H1 (cell line): ENCODE measurements around the gene PTPRD. TPM values are rescaled to one million over a fixed set of nuclear protein-coding genes. Genes with fewer than 3 reads are reported as not detected.
A peak's percentile ranks its signal among the peaks of the same experiment; 100 is the strongest.

Experiments
- CTCF ChIA-PET: fragments of 300-600 bp; sonication (Branson Sonifier 250); formaldehyde crosslinking; loops from one replicate; lab custom pipeline; 2021; ENCODE audit not compliant: partially characterized antibody; lab: Charles Lee
- POLR2A ChIA-PET: fragments of 300-600 bp; sonication (Branson Sonifier 250); formaldehyde crosslinking; loops from one replicate; lab custom pipeline; 2021; ENCODE audit warnings: inconsistent platforms; ENCODE audit not compliant: partially characterized antibody; lab: Charles Lee
- DNase-seq, 2 experiments: peaks; one replicate each; pipeline versions ENCODE4 v3.0.0 to v3.0.0-alpha.2; 2010 to 2022; ENCODE audit warnings: low spot score in 2 of 2, low read depth in 1 of 2, mixed read lengths in 1 of 2
- FAIRE-seq: peaks from 2 replicates; lab custom pipeline; 2011; peaks lifted over from hg19 to GRCh38; lab: Jason Lieb, UNC
- H2AFZ ChIP-seq: 2 replicates; pipeline ENCODE4 v1.8.1; 2012; ENCODE audit warnings: low read length, inconsistent platforms
- H2AK5ac ChIP-seq: 2 replicates; pipeline ENCODE4 v1.6.1; 2013; ENCODE audit warnings: low read depth, low read length
- H2BK120ac ChIP-seq: replicated peaks from 2 replicates; pipeline ENCODE3; 2013; ENCODE audit warnings: low read depth, low read length, inconsistent platforms
- H2BK12ac ChIP-seq: 2 replicates; pipeline ENCODE4 v1.6.1; 2013; ENCODE audit warnings: low read depth, low read length
- H2BK15ac ChIP-seq: 2 replicates; pipeline ENCODE4 v1.6.1; 2013; ENCODE audit warnings: low read length
- H2BK20ac ChIP-seq: 2 replicates; pipeline ENCODE4 v1.6.1; 2013; ENCODE audit warnings: low read length
- H2BK5ac ChIP-seq: 2 replicates; pipeline ENCODE4 v1.6.1; 2013; ENCODE audit warnings: low read depth, low read length
- H3K14ac ChIP-seq: 2 replicates; pipeline ENCODE4 v1.6.1; 2013; ENCODE audit warnings: inconsistent platforms; ENCODE audit not compliant: insufficient read length
- H3K18ac ChIP-seq: 2 replicates; pipeline ENCODE4 v1.6.1; 2013; ENCODE audit warnings: low read length; ENCODE audit errors: extremely low read depth
- H3K23ac ChIP-seq: 2 replicates; pipeline ENCODE4 v1.6.1; 2013; ENCODE audit warnings: inconsistent platforms; ENCODE audit not compliant: insufficient read length
- H3K23me2 ChIP-seq: 2 replicates; pipeline ENCODE4 v1.6.1; 2013; ENCODE audit warnings: low read depth, low read length
- H3K27ac ChIP-seq: 2 replicates; pipeline ENCODE4 v1.6.1; 2011; ENCODE audit warnings: low read depth, low read length, inconsistent platforms
- H3K27me3 ChIP-seq, 4 experiments: replicated peaks in 1 of 4; 1 replicate in 1 of 4; 2 replicates in 3 of 4; pipeline versions ENCODE4 v1.6.1 to v1.8.1; 2011 to 2013; ENCODE audit warnings: low read length in 3 of 4, mild to moderate bottlenecking in 3 of 4, inconsistent platforms in 2 of 4, mixed read lengths in 2 of 4, moderate library complexity in 1 of 4; ENCODE audit not compliant: control insufficient read depth in 3 of 4, insufficient read depth in 3 of 4; ENCODE audit errors: extremely low read depth in 1 of 4
- H3K36me3 ChIP-seq, 4 experiments: 2 replicates each; pipeline versions ENCODE4 v1.6.1 to v1.8.1; 2011 to 2013; ENCODE audit warnings: mild to moderate bottlenecking in 4 of 4, low read length in 3 of 4, moderate library complexity in 2 of 4, control low read depth in 1 of 4, inconsistent platforms in 1 of 4; ENCODE audit not compliant: insufficient read depth in 4 of 4, control insufficient read depth in 2 of 4
- H3K4ac ChIP-seq: replicated peaks from 2 replicates; pipeline ENCODE3; 2013; ENCODE audit warnings: low read length, low read depth, mixed read lengths, inconsistent platforms; ENCODE audit not compliant: insufficient read length
- H3K4me1 ChIP-seq, 4 experiments: replicated peaks in 1 of 4; 1 replicate in 1 of 4; 2 replicates in 3 of 4; pipeline versions ENCODE4 v1.6.1 to v1.8.1; 2011 to 2013; ENCODE audit warnings: low read length in 3 of 4, inconsistent platforms in 2 of 4, mixed read lengths in 1 of 4; ENCODE audit not compliant: insufficient read depth in 4 of 4, control insufficient read depth in 3 of 4
- H3K4me2 ChIP-seq, 2 experiments: 2 replicates each; pipeline versions ENCODE4 v1.6.1 to v1.8.1; 2011 to 2013; ENCODE audit warnings: low read depth in 2 of 2, low read length in 2 of 2, control low read depth in 1 of 2, inconsistent platforms in 1 of 2, mild to moderate bottlenecking in 1 of 2; ENCODE audit not compliant: insufficient read depth in 1 of 2
- H3K4me3 ChIP-seq, 4 experiments: fragments of 200-600, 300-600 bp in 1 of 4; sonication (generic), shearing (Covaris generic), sonication (Bioruptor Twin) in 1 of 4; 2 replicates each; pipeline versions ENCODE4 v1.5.1 to v1.8.1; 2011 to 2016; ENCODE audit warnings: low read length in 4 of 4, low read depth in 3 of 4, control low read depth in 2 of 4, inconsistent platforms in 2 of 4, mild to moderate bottlenecking in 2 of 4, mixed read lengths in 1 of 4, moderate library complexity in 1 of 4; ENCODE audit not compliant: insufficient read depth in 2 of 4; ENCODE audit errors: extremely low read depth in 1 of 4
- H3K56ac ChIP-seq: replicated peaks from 2 replicates; pipeline ENCODE3; 2013; ENCODE audit warnings: low read depth, mild to moderate bottlenecking, mixed read lengths, low read length, inconsistent platforms; ENCODE audit not compliant: insufficient read length
- H3K79me1 ChIP-seq: 2 replicates; pipeline ENCODE4 v1.6.1; 2013; ENCODE audit warnings: low read depth, low read length, control low read depth
- H3K79me2 ChIP-seq, 2 experiments: 2 replicates each; pipeline versions ENCODE4 v1.6.1 to v1.8.1; 2012 to 2013; ENCODE audit warnings: low read length in 2 of 2, mild to moderate bottlenecking in 2 of 2, inconsistent platforms in 1 of 2; ENCODE audit not compliant: insufficient read depth in 2 of 2, control insufficient read depth in 1 of 2
- H3K9ac ChIP-seq, 4 experiments: replicated peaks in 1 of 4; 1 replicate in 1 of 4; 2 replicates in 3 of 4; pipeline versions ENCODE4 v1.6.1 to v1.8.1; 2011 to 2013; ENCODE audit warnings: low read depth in 3 of 4, low read length in 3 of 4, control low read depth in 2 of 4, mild to moderate bottlenecking in 2 of 4, moderate library complexity in 2 of 4, inconsistent platforms in 1 of 4; ENCODE audit errors: extremely low read depth in 1 of 4
- H3K9me3 ChIP-seq, 2 experiments: 2 replicates each; pipeline versions ENCODE4 v1.6.1 to v1.8.1; 2012 to 2013; ENCODE audit warnings: mild to moderate bottlenecking in 2 of 2, moderate library complexity in 2 of 2, control low read depth in 1 of 2, inconsistent platforms in 1 of 2, low read depth in 1 of 2, low read length in 1 of 2, mixed read lengths in 1 of 2; ENCODE audit not compliant: insufficient read depth in 2 of 2
- H4K20me1 ChIP-seq, 2 experiments: replicated peaks in 1 of 2; 2 replicates each; pipeline versions ENCODE3 to v1.8.1; 2011 to 2013; ENCODE audit warnings: inconsistent platforms in 2 of 2, low read length in 2 of 2, mild to moderate bottlenecking in 1 of 2; ENCODE audit not compliant: insufficient read depth in 2 of 2, control insufficient read depth in 1 of 2
- H4K5ac ChIP-seq: 2 replicates; pipeline ENCODE4 v1.6.1; 2013; ENCODE audit warnings: low read length, low read depth, mixed read lengths, inconsistent platforms; ENCODE audit not compliant: insufficient read length
- H4K8ac ChIP-seq: 2 replicates; pipeline ENCODE4 v1.8.0; 2013; ENCODE audit warnings: mild to moderate bottlenecking, moderate library complexity, low read length, inconsistent platforms; ENCODE audit not compliant: insufficient read depth; ENCODE audit errors: extremely low read depth
- H4K91ac ChIP-seq: replicated peaks from 2 replicates; pipeline ENCODE3; 2013; ENCODE audit warnings: low read length, mixed read lengths, inconsistent platforms; ENCODE audit not compliant: insufficient read length
- ASH2L ChIP-seq: fragments of 200-600, 300-600 bp; sonication (generic); IDR thresholded peaks from one replicate; pipeline ENCODE4 v1.7.1; 2017; ENCODE audit warnings: low read length
- CHD1 ChIP-seq: IDR thresholded peaks from 2 replicates; pipeline ENCODE4 v1.6.1; 2012; ENCODE audit warnings: low read depth, low read length, improper control_type of control experiment
- NRF1 ChIP-seq: IDR thresholded peaks from 2 replicates; pipeline ENCODE4 v1.6.1; 2011; ENCODE audit warnings: mild to moderate bottlenecking, low read depth, low read length, improper control_type of control experiment
- RXRA ChIP-seq: IDR thresholded peaks from 2 replicates; pipeline ENCODE4 v1.6.1; 2011; ENCODE audit warnings: low read depth, mild to moderate bottlenecking, low read length, moderate library complexity; ENCODE audit not compliant: insufficient read depth
- SIRT6 ChIP-seq: IDR thresholded peaks from one replicate; pipeline ENCODE4 v1.7.1; 2012; ENCODE audit warnings: low read length, inconsistent platforms
- SIX5 ChIP-seq: IDR thresholded peaks from 2 replicates; pipeline ENCODE4 v1.6.1; 2011; ENCODE audit warnings: mild to moderate bottlenecking, low read depth, low read length
- TAF7 ChIP-seq: optimal IDR thresholded peaks from 2 replicates; pipeline ENCODE3; 2011; ENCODE audit warnings: low read depth, mild to moderate bottlenecking, inconsistent platforms, low read length, moderate library complexity, borderline replicate concordance
- TEAD4 ChIP-seq: IDR thresholded peaks from 2 replicates; pipeline ENCODE4 v1.6.1; 2012; ENCODE audit warnings: low read depth, low read length, inconsistent platforms, mixed read lengths
- WGBS, 2 experiments: shearing (Covaris generic) in 1 of 2; methylation state at CpG; one replicate each; pipeline versions ENCODE4 v1.1.6 to v1.1.7; 2013 to 2015; ENCODE audit warnings: low lambda C conversion rate in 2 of 2, mixed read lengths in 2 of 2, inconsistent platforms in 1 of 2, low coverage in 1 of 2, missing lambda C conversion rate in 1 of 2; ENCODE audit not compliant: insufficient replicate concordance in 2 of 2, insufficient coverage in 1 of 2, insufficient read length in 1 of 2; ENCODE audit errors: extremely low coverage in 1 of 2, missing lambda C conversion rate in 1 of 2; 5-methylcytosine and 5-hydroxymethylcytosine counted together
- polyA plus RNA-seq, 7 experiments: library from polyadenylated mRNA; depleted of rRNA in 3 of 7; stranded (reverse) in 5 of 7; unstranded in 2 of 7; fragments of >200 nt in 5 of 7; fragments of 200-250 nt in 2 of 7; gene quantifications; 1 replicate in 5 of 7; 2 replicates in 1 of 7; 4 replicates in 1 of 7; pipeline versions ENCODE4 v1.2.1 to v1.2.3, GENCODE V29; 2011 to 2013; ENCODE audit warnings: missing spikeins in 2 of 7, mixed read lengths in 2 of 7
- total RNA-seq: library from RNA; stranded (reverse); fragmentation: NEBNext Ultra II Directional; extraction: Animal tissue kit (Norgen Biotek cat#: 25700); gene quantifications from 2 replicates; pipeline ENCODE4 v1.2.1, GENCODE V29; 2021

Gene PTPRD
- total and polyA plus RNA-seq, 2 of the 8 experiments (the other 6 are each of a cell fraction or from before 2014, with no cell fraction given), result 17.2 to 77.0 TPM

DNA sequence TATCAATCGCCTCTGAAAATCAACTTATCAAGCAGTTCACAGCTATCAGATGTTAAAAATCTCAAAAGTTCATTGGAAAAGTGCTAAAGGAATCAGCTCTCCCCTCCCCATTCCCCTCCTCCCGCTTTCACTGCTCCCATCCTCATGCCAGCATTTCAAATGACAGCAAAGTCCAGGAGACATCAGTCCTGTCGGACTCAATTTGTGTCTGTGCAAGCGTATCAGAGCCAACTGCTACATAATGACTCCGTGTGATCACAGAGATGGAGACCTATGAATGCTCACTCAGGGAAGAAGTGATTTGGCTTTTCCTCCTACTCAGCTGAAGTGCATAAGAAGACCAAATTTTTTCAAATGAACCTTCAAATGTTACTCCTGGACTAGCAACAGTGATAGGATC lies 1876.0 kb downstream of the PTPRD start:
- Histone ChIP-seq H3K27ac (no peak overlapping the region), H2AFZ (no peak overlapping the region), H4K5ac (no peak overlapping the region), H2BK5ac (no peak overlapping the region), H3K14ac (no peak overlapping the region), H2BK15ac (0 out of 2 replicates have a peak overlapping the region, but pooled peaks have one; percentile 19), H3K4me3 (no peak overlapping the region), H2AK5ac (no peak overlapping the region), H4K20me1 (no peaks in the 10 kb centered on the region), H3K23ac (no peak overlapping the region), H2BK20ac (no peak overlapping the region), H4K8ac (no peak overlapping the region), H3K79me1 (no peaks in the 10 kb centered on the region), H3K9me3 (no peaks in the 10 kb centered on the region), H3K23me2 (no peaks in the 10 kb centered on the region), H3K18ac (no peak overlapping the region), H3K27me3 (no peaks in the 10 kb centered on the region), H4K91ac (no peak overlapping the region), H3K36me3 (no peaks in the 10 kb centered on the region), H2BK120ac (no peak overlapping the region), H3K4ac (no peak overlapping the region), H2BK12ac (no peak overlapping the region; the same call in 1 of the 2 replicates), H3K4me1 (peaks cover 0 to 16% (median 12%) of the 10 kb centered on the region in 4 experiments; a peak in 5 of 7 replicates), H3K56ac (no peak overlapping the region), H3K4me2 (no peak overlapping the region), H3K79me2 (no peaks in the 10 kb centered on the region; a peak in 1 of 4 replicates), H3K9ac (no peak overlapping the region)
- TF ChIP-seq SIX5 (no peak), TEAD4 (no peak), RXRA (no peak), SIRT6 (no peak), ASH2L (no peak), CHD1 (no peak), NRF1 (no peak), TAF7 (no peak)
- CTCF ChIA-PET, result no interaction called here
- no peak for FAIRE-seq
- DNase-seq, result no peak
- POLR2A ChIA-PET, result no interaction called here
- 93% methylated on average over 5 of the region's 5 CpGs; no CpG with 5 or more reads in 1 of the 2 experiments for WGBS, 2 experiments
